GM21723 (cell line): ENCODE data around the gene NR1D1.
A peak's percentile ranks its signal among the peaks of the same experiment; 100 is the strongest.

ENCODE experiments used
- ATAC-seq: cut with Tn5 transposase; IDR thresholded peaks from one replicate; pipeline ENCODE4 v1.9.1; 2021; ENCODE audit warnings: mild to moderate bottlenecking, moderate library complexity; ENCODE audit not compliant: unreplicated experiment

Gene NR1D1

DNA sequence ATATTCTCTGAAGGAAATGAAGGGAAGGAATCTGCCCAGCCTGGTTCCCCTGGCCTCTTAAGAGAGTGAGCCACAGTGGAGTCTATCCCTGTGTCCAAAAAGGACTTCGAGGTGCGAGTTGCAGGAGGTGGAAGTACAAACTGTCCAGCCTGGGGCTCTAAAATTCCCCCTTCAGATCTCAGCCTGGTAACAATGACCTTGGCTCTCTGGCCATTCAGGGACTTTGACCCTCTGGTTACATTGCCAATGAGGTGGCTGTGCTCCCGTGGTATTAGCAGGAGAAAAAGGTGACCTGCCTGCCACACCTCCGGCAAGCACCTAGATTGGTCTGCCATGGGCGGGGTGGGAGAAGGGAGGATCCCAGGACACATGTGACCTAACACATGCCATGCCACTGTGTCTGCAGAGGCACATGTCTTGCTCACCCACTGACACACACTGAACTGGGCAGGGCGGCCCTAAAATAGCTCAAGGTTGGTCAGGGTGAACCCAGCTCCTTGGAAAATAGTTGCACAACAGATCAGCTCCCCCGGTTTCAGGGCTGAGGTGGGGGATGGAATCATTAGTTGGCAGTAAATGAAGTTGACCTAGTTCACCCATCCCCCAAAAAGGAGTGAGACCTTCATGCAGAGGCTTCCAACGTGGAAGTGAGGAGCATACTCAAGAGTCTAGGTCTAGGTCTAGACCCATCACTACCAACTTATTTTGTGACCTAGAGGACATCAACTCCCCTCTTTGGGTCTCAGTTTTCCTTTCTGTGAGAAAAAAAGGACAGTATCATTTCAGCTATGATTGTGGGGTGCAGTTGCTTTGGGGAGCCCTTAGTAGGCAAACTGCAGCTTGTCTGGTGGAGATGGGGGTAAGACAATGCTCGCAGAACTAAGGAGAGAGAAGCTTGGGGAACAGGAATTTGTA is 2.2 kb downstream of the NR1D1 start:
- no peak for ATAC-seq

GRCh38 chr17:40097087-40097486 is 3.3 kb downstream of the NR1D1 start:
- no peak for ATAC-seq

DNA sequence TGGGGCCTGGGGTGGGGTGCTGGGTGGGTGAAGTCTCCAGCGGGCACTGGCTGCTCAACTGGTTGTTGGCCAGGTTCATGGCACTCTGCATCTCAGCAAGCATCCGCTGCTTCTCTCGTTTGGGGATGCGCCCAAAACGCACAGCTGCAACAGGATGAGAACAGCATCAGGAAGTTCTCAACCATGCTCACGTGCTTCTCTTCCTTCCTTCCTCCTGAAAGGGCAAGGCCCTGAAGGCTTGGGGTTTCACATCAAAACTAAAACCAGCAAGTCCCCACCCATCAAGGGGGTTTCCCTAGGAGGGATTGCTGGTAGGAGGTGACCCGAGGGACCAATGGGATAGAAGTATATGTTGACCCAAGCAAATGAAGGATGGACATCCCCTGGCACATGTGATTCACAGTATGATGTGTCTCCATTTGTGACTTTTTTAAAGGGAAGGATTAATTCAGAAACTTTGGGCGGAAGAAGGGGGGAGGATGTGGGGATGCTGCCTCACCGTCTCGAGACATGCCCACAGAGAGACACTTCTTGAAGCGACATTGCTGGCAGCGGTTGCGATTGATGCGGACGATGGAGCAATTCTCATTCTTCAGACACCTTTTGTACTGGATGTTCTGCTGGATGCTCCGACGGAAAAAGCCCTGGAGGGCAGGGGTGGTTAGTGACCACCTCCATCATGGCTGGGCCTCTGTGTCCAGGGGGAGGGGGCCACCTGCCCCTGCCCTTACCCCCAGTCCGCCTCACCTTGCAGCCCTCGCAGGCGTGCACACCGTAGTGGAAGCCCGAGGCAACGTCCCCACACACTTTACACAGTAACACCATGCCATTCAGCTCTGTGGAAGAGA is 4.2 kb downstream of the NR1D1 start:
- peak; percentile 38 for ATAC-seq

- ATAC-seq, result no peak
Measured at GRCh38 chr17:40095351-40095943, 4.9 kb downstream of the NR1D1 start.

GRCh38 chr17:40094874-40095273 is 5.5 kb downstream of the NR1D1 start:
- ATAC-seq, result no peak

DNA sequence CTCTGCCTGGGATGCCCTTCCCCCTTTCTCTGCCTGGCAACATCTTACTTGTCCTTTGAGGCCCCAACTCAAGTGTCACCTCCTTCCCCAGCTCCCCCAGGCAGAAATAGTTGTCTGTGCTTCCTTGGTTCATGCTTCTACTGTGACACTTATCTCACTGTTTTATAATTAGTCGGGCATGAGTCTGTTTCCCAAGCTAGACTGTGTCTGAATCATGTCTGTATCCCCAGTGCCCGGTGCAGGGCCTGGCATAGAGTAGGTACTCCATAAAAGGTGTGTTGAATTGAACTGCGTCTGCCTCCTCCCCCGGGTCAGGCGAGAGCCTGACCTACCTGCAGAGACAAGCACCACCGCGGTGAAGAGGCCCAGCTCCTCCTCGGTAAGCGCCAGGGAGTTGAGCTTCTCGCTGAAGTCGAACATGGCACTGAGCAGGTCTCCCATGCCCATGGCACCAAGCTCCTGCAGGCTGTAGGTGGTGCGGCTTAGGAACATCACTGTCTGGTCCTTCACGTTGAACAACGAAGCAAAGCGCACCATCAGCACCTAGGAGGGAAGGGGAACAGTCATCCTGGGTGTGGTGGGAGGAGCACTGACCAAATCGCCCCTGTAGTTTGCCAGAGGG is 6.7 kb downstream of the NR1D1 start:
- no peak for ATAC-seq

DNA sequence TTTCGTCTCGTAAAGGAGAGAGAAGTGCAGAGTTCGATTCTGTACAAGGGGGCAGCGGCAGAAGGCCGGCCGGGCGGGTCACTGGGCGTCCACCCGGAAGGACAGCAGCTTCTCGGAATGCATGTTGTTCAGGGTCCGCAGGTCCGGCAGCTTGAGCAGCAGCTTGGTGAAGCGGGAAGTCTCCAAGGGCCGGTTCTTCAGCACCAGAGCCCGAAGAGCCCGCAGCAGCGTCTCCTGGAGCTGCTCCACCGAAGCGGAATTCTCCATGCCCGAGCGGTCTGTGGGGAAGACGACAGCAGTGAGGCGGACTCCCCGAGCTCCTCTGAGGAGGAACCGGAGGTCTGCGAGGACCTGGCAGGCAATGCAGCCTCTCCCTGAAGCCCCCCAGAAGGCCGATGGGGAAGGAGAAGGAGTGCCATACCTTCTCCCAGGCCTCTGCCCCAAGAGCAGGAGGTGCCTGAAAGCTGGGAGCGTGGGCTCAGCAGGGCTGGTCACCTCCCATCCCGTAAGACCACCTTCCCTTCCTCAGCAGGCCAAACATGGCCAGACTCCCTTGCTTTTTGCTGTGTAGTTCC is 7.3 kb downstream of the NR1D1 start:
- ATAC-seq, result no peak

- no peak for ATAC-seq
Measured at GRCh38 chr17:40092581-40092980, 7.8 kb downstream of the NR1D1 start.

DNA sequence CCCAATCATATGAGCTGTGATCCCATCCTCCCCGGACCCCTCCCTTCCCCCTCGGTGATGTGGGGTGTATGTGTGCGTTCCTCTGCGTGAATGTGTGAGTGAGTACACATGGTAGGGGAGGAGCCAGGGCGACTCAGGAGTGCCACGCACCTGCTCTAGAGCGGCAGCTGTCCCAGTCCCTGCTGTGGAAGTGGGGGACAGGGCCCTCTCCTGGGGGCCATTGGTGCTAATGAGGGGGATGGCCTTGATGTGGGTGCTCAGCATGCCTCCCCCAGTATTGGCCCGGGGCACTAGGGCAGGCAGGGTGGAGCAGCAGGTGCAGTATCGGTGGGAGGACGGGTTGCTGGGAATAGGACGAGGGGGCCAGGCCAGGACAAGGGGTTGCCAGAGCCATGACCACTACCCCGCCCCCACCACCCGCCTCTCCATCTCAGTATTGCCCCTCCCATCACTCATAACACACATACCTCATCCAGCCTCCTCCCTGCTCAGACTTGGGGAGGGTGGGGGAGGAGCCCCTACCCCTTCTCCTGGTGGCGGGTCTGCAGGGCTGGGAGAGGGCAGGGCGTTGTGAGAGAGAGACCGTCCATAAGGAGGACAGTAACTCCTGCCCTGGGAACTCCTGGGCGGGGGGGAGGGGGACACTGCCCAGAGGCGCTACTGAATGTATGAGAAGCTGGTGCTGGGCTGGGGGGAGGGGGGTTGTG is 8.5 kb downstream of the NR1D1 start:
- ATAC-seq, result no peak

- ATAC-seq, result no peak
Measured at GRCh38 chr17:40090237-40091119, 9.9 kb downstream of the NR1D1 start.

DNA sequence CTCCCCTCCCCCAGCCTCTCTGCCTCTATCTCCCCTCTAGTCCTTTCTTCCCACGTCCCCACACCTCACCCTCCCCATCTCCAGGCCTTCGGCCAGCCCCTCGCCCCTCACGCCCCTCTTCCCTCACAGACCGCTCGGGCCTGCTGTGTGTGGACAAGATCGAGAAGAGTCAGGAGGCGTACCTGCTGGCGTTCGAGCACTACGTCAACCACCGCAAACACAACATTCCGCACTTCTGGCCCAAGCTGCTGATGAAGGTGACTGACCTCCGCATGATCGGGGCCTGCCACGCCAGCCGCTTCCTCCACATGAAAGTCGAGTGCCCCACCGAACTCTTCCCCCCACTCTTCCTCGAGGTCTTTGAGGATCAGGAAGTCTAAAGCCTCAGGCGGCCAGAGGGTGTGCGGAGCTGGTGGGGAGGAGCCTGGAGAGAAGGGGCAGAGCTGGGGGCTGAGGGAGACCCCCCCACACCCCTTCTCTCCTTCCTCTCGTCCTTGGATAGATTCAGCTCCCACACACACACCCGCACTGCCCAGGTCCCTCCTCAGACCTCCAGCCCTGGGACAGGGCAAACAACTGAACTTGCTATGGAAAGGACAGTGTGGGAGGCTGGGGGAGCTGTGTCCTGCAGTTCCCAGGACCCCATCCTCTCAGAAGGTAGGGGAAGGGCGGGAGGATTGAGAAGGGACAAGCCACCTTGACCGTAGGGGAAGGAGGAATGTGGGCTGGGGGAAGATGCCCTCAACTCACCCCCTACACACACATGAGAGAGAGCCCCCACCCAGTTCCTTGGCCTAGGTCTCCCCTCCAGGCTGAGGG is 11.1 kb downstream of the NR1D1 start:
- ATAC-seq, result no peak

DNA sequence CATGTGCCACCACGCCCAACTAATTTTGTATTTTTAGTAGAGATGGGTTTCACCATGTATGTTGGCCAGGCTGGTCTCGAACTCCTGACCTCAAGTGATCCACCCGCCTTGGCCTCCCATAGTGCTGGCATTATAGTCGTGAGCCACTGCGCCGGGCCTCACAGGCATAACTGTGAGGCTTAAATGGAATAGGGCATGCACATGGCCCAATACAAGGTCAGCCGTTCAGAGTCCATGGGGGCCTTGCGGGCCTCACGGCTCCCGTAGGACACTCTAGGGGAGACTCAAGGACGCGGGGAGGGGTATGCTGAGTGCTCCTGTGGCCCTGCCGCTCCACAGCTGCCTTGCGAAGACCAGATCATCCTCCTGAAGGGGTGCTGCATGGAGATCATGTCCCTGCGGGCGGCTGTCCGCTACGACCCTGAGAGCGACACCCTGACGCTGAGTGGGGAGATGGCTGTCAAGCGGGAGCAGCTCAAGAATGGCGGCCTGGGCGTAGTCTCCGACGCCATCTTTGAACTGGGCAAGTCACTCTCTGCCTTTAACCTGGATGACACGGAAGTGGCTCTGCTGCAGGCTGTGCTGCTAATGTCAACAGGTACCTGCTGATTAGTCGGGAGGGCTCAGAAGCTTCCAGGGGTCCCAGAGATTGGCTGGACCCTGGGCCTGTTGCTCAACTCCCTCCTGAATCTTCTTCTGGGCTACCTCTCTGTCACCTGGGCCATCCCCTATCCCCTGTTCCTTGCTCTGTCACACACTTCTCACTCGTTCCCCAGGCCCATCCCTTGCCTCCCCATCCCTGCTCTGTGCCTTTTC is 12.3 kb downstream of the NR1D1 start:
- no peak for ATAC-seq

DNA sequence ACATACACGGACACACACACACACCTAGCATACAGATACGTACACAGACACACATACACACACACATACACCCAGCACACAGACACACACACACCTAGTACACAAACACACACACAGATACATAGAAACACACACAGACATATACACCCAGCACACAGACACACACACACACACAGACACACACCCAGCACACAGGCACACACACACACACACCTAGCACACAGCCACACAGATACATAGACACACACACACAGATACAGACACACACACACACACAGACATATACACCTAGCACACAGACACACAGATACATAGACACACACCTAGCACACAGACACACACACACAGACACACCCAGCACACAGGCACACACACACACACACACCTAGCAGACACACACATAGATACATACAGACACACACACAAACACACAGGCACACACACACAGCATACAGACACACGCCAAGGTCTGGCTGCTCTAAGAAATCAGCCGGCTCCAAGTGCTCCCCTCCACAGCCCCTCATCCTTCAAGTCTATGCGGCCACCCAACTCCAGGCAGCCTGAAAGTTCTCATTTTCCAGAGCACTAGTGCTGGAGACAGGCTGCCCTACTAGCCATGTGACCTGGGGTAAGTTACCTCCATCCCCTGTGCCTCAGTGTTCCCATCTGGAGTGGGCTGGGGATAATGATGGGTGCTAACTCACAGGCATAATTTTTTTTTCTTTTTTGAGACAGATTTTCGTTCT is 13.2 kb downstream of the NR1D1 start:
- ATAC-seq, result no peak

DNA sequence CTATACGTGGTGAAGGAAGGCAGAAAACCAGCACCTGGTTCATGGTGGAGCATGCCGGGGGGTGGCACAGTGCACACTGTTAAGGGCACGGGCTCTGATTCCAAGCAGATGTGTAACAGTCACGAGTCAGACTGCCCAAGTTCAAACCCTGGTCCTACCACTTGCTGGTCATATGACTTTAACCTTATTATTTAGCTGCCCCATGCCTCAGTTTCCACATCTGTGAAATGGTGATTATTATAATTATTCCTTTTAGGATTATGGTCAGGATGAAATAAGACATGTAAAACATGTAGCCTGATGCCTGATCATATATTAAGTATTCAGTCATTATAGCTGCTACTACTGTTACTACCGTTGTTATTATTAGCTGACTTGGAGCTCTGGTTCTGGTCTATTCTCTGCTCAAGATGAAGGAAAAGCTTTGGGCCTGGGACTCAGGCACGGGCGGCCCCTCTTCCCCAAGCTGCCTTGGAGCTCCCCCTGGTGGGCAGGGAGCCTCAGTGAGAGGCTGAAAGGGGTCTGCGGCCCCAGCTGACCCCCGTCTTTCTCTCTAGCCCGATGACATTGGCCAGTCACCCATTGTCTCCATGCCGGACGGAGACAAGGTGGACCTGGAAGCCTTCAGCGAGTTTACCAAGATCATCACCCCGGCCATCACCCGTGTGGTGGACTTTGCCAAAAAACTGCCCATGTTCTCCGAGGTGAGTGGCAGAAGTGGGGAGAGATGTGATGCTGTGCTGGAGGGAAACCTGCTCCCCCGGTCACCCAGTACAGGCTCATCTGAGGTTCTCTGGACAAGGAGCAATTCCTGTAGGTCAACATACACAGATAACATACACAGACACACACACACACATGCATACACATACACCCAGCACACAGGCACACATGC is 14.0 kb downstream of the NR1D1 start:
- no peak for ATAC-seq

GRCh38 chr17:40084477-40084876 is 15.9 kb downstream of the NR1D1 start:
- ATAC-seq, result no peak

GRCh38 chr17:40079545-40079944 is 20.8 kb downstream of the NR1D1 start:
- no peak for ATAC-seq
